ENCODE results near the gene SNAI3. TPM values are rescaled to one million over a fixed set of nuclear protein-coding genes. Genes with fewer than 3 reads are reported as not detected.

Gene SNAI3
- total RNA-seq, 1 experiment from 2014 or later = 2.2 TPM

- Histone ChIP-seq H3K9me3 (ENCODE audit: control insufficient read depth in 1 of 2, insufficient read depth in 1 of 2, low read depth in 1 of 2, low read length in 2 of 2) (no peaks in the 10 kb centered on the region), H3K27me3 (ENCODE audit: insufficient read depth, low read length) (no peaks in the 10 kb centered on the region), H3K27ac (ENCODE audit: low read depth, low read length) (no peak overlapping the region), H2AFZ (ENCODE audit: low read depth, low read length, poor library complexity, severe bottlenecking) (no peak overlapping the region), H3K9me2 (ENCODE audit: insufficient read depth) (no peaks in the 10 kb centered on the region), H3K79me2 (ENCODE audit: insufficient read depth, low read length) (peaks cover 26% of the 10 kb centered on the region), H3K4me3 (replicated peaks in 1 of 2; ENCODE audit: low read depth in 1 of 2, low read length in 2 of 2) (no peak overlapping the region), H4K20me1 (ENCODE audit: insufficient read depth) (no peaks in the 10 kb centered on the region), H3K4me2 (ENCODE audit: low read length) (no peak overlapping the region), H3K9ac (ENCODE audit: low read length) (no peak overlapping the region), H3K4me1 (ENCODE audit: control insufficient read depth in 1 of 2, insufficient read depth in 2 of 2, low read length in 2 of 2) (peaks cover 16 to 26% of the 10 kb centered on the region in 2 experiments), H3K36me3 (ENCODE audit: control insufficient read depth in 1 of 2, insufficient read depth in 2 of 2, low read length in 2 of 2) (peaks cover 9 to 11% of the 10 kb centered on the region in 2 experiments; a peak in 2 of 4 replicates)
- POLR2A ChIA-PET = no interaction called here
- intact Hi-C loops (cut with micrococcal nuclease) = loop anchor here (5.0 kb wide), 1 partner anchor 201 kb away; the partner anchor contains the start of gene ZFPM1
- RAD21 ChIA-PET (ENCODE audit: low non-redundant PET in 1 of 2, low total read pairs in 2 of 2, uncharacterized antibody in 2 of 2, unreplicated experiment in 2 of 2) = no interaction called here
- DNase-seq (ENCODE audit: low read depth, low spot score) (no peak), ATAC-seq (no peak)
- TF ChIP-seq ELF1 (IDR thresholded peaks at IDR 0.05; ENCODE audit: borderline replicate concordance, low read depth) = no peak
- no peak for TF ChIP-seq ZBTB33 (IDR thresholded peaks at IDR 0.05; ENCODE audit: extremely low read depth, insufficient replicate concordance, low read length)
- TF ChIP-seq EZH2 (IDR thresholded peaks at IDR 0.05) = no peak
- no peak for TF ChIP-seq ZFX (IDR thresholded peaks at IDR 0.05)
- no peak for TF ChIP-seq ZNF274 (IDR thresholded peaks at IDR 0.05; ENCODE audit: low read depth, low read length)
- TF ChIP-seq REST (IDR thresholded peaks at IDR 0.05; ENCODE audit: low read depth) = no peak
- TF ChIP-seq SIN3A (IDR thresholded peaks at IDR 0.05; ENCODE audit: low read depth) = no peak
- no peak for TF ChIP-seq RAD21 (IDR thresholded peaks at IDR 0.05; ENCODE audit: low read depth)
- TF ChIP-seq CBX3 (IDR thresholded peaks at IDR 0.05; ENCODE audit: low read depth) = no peak
- CTCF ChIA-PET = no interaction called here
- no TSS peak for BruUV-seq (replicated peaks)
Measured at GRCh38 chr16:88653101-88653500, 33.2 kb downstream of the SNAI3 start.
